Activated CD8-positive, alpha-beta T cell treated with anti-CD3 and anti-CD28 coated beads for 36 hours (primary cell): ENCODE data around the gene AANAT. TPM values are rescaled to one million over a fixed set of nuclear protein-coding genes. Genes with fewer than 3 reads are reported as not detected.

ENCODE experiments used
- ATAC-seq: fragments of 200-7000 bp; cut with Tn5 transposase; one replicate; pipeline ENCODE4 v1.10.0; 2021; ENCODE audit warnings: mild to moderate bottlenecking, moderate library complexity
- CTCF ChIA-PET: fragments of 350-600 bp; sonication (Branson Sonifier 250); formaldehyde crosslinking; loops from one replicate; lab custom pipeline; 2021; ENCODE audit warnings: antibody characterized with exemption; lab: Charles Lee
- POLR2A ChIA-PET: fragments of 350-600 bp; sonication (Branson Sonifier 250); formaldehyde crosslinking; loops from one replicate; lab custom pipeline; 2021; ENCODE audit warnings: antibody characterized with exemption; lab: Charles Lee
- DNase-seq: peaks from one replicate; pipeline ENCODE4 v3.0.0-alpha.2; 2020
- H3K27ac Mint-ChIP-seq: one replicate; pipeline ENCODE4 v1.8.0; 2021; ENCODE audit warnings: mild to moderate bottlenecking, mixed read lengths
- H3K27me3 Mint-ChIP-seq: one replicate; pipeline ENCODE4 v1.8.0; 2021; ENCODE audit warnings: mixed read lengths
- H3K36me3 Mint-ChIP-seq: one replicate; pipeline ENCODE4 v1.8.0; 2021; ENCODE audit warnings: low read depth, mixed read lengths
- H3K4me1 Mint-ChIP-seq: one replicate; pipeline ENCODE4 v1.8.0; 2021; ENCODE audit warnings: low read depth, mixed read lengths
- H3K4me3 Mint-ChIP-seq: one replicate; pipeline ENCODE4 v1.8.0; 2021; ENCODE audit warnings: mild to moderate bottlenecking, moderate library complexity, mixed read lengths
- H3K9me3 Mint-ChIP-seq: one replicate; pipeline ENCODE4 v1.8.0; 2021; ENCODE audit warnings: mixed read lengths
- intact Hi-C: fragments of 100-400 bp; cut with micrococcal nuclease; formaldehyde crosslinking; loops from one replicate; pipeline ENCODE4 v1.10.0; 2022
- total RNA-seq, 2 experiments: library from RNA; stranded (reverse); gene quantifications; one replicate each; pipeline ENCODE4 v1.2.3, GENCODE V29; 2021
- TF ChIP-seq, protein P1 (sequence below): fragments of 200-600 bp; IDR thresholded peaks from one replicate; pipeline ENCODE4 v1.8.0; 2022; ENCODE audit warnings: antibody characterized with exemption, mild to moderate bottlenecking

Gene AANAT
- total RNA-seq, 2 experiments from 2014 or later: 0.34 TPM; not detected in 1

DNA sequence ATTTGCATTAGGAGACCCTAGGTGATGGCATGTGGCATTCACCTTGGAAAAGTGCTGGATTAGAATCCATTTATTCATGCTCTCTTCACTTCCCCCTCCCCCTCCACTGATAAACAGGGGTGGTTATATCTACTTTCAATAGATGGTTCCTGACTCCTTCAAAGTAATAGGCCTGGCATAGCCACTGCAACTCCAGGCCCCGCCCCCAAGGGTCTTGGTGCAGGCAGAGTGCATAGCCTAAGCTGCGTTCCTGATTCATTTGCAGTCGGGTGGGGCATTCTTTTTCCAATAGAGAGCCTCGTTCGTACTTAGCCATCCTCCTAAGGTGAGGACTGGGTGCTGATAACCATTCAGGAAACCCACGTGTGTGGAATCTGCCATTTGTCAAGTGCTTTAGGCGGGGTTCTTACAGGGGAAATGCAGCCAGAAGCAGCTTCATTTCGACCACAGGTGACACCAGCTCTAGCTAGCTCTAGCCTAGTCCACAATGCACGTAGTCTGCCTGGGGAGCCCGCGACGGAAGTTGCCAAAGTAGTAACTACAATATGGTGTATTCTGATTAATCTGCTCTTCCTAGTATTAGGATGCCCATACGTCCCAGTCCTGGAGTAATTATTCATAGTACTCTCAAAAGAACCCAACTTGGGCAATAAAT lies 25.6 kb upstream of the AANAT start:
- ChIA-PET POLR2A (interaction anchor here (0.7 kb wide), 1 partner anchor 163 kb away, joined by 4 read pairs; no protein-coding TSS in a partner anchor), CTCF (interaction anchor here (1.0 kb wide), 1 partner anchor 43 kb away, joined by 3 read pairs; no protein-coding TSS in a partner anchor)
- Mint-ChIP-seq H3K9me3 (no peaks in the 10 kb centered on the region), H3K4me3 (no peak overlapping the region), H3K36me3 (no peaks in the 10 kb centered on the region), H3K27ac (no peak overlapping the region), H3K4me1 (peaks cover 60% of the 10 kb centered on the region), H3K27me3 (no peaks in the 10 kb centered on the region)
- ATAC-seq (no peak), DNase-seq (no peak)
- TF ChIP-seq, protein P1, sequence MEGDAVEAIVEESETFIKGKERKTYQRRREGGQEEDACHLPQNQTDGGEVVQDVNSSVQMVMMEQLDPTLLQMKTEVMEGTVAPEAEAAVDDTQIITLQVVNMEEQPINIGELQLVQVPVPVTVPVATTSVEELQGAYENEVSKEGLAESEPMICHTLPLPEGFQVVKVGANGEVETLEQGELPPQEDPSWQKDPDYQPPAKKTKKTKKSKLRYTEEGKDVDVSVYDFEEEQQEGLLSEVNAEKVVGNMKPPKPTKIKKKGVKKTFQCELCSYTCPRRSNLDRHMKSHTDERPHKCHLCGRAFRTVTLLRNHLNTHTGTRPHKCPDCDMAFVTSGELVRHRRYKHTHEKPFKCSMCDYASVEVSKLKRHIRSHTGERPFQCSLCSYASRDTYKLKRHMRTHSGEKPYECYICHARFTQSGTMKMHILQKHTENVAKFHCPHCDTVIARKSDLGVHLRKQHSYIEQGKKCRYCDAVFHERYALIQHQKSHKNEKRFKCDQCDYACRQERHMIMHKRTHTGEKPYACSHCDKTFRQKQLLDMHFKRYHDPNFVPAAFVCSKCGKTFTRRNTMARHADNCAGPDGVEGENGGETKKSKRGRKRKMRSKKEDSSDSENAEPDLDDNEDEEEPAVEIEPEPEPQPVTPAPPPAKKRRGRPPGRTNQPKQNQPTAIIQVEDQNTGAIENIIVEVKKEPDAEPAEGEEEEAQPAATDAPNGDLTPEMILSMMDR: no peak
- intact Hi-C loops: no loop called here

DNA sequence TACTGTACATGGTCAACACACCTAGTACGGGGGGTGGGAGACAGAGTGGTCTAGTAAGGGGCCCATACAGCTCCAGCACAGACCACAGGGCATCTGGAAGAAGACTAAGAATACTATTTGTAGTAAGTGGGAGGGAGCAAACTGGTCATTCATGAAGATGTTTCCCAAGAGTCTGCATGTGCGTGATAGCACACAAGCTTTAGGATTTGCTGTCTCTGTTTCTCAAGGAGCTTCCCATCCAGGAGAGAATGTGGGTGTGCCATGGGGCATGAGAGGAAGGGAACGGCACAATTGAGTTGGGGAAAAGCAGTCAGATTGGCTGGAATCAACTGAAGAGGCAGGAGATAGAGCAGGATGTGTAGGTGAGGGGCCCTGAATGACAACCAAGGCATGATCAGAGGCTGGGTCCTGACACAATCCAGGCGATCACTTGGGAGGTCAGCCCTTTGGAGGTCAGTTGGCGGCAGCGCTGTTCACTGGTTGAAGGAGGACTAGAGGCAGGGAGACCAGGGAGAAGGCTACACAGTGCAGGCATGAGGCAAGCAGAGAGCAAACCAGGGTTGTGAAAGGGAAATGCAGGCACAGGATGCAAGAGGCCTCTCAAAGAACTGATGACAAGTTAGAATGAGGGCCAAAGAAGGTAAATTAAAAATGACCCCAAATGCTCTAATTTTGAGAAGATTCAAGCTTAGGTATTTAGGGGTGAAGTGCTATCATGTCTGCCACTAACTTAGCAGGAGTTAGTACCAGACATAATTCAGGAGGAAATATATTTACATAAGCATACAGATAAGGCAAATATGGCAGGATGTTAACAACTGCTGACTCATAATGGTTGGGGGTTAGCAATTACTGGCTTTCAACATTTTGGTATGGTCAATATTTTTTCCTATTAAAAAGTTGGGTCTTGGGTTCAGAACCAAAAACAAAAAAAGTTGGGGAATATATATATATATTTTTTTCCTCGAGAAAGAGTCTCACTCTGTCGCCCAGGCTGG lies 24.8 kb upstream of the AANAT start:
- H3K9me3 Mint-ChIP-seq: no peaks in the 10 kb centered on the region
- intact Hi-C loops: no loop called here
- H3K4me3 Mint-ChIP-seq: no peak overlapping the region
- ATAC-seq (no peak), DNase-seq (no peak)
- ChIA-PET CTCF (interaction anchor here (0.8 to 1.0 kb wide), 2 partner anchors 24 to 44 kb away, joined by 3 read pairs; no protein-coding TSS in a partner anchor), POLR2A (interaction anchor here (0.7 kb wide), 1 partner anchor 164 kb away, joined by 4 read pairs; no protein-coding TSS in a partner anchor)
- no peaks in the 10 kb centered on the region for H3K27me3 Mint-ChIP-seq
- TF ChIP-seq, protein P1: no peak
- H3K4me1 Mint-ChIP-seq: peaks cover 69% of the 10 kb centered on the region
- H3K27ac Mint-ChIP-seq: no peak overlapping the region
- H3K36me3 Mint-ChIP-seq: no peaks in the 10 kb centered on the region

DNA sequence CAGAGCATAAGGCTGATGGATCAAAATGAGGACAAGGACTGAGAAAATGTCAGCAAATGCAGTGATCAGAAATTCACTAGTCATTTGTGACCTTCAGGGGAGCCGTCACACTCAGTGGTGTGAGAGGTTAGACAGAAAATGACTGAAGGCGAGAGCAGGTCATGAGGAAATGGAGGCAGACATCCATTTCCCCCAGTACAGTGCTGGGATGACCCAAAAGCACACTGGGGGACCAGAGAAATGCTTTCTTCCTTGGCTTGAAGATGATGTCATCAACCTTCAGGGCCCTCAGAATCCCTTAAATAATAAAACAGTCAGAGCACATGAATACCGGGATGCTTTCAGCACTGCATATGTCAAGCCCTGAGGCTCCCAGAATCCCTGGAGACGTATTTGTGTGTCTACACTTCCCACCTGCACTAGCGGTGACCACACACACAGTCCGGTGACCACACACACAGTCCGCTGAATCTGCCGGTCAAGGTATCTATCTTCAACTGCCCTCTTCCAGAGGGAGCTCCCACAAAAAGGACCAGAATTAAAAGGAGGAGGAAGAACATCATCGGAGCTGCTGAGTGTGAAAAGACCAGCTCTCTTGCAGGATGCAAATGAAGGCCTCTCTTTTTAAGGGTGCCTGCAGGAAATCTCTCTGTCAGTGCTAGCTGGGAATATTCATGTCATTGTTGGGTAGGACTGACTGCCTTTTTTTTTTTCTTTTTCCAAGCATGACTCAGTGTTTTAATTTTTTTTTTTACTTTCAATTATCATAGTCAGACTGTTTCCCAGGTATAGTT lies 22.7 kb upstream of the AANAT start:
- Mint-ChIP-seq H3K27ac (no peak overlapping the region), H3K4me1 (peaks cover 78% of the 10 kb centered on the region), H3K4me3 (no peak overlapping the region), H3K9me3 (no peaks in the 10 kb centered on the region), H3K36me3 (no peaks in the 10 kb centered on the region), H3K27me3 (no peaks in the 10 kb centered on the region)
- CTCF ChIA-PET: interaction anchor here (0.7 to 1.9 kb wide), 7 partner anchors 9 to 1055 kb away, joined by 3 to 8 read pairs (median 3); partner anchors contain the start of gene PRPSAP1
- ATAC-seq (peak; percentile 11), DNase-seq (no peak)
- POLR2A ChIA-PET: interaction anchor here (0.6 kb wide), 1 partner anchor 228 kb away, joined by 3 read pairs; no protein-coding TSS in a partner anchor
- intact Hi-C loops: no loop called here
- TF ChIP-seq, protein P1: no peak

DNA sequence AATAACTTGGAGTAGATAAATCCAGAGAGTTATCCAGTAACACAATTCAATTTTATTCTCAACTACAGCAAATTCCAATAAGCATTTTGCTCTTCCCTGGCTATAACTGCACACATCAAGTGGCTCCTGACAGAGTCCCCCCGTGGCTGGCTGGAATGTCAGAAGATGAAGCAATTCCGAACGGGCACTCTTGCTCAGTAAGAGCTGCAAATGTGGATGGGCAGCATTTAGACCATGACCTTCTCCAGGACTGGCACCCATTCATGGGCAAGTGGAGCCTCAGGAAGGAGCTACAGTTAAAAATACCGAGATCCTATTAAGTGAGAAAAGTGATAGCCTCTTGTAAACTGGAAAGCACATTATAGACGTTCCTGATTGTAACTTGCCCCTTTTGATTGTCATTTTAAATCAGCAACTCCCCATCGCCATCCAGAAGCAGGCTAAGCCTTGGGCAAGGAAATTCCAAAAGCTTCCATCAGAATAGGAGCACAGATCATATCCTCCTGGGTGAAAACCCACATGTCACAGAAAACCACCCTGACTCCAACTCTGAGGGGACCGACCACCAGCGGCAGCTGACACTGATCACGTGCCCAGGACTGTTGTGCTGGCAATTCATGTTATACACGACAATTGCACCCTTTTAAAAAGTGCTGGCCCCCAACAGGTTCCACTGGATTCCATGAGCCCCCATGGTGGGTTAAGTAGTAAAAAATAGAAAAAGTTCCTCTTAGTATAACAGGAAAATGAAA lies 21.5 kb upstream of the AANAT start:
- DNase-seq: no peak
- intact Hi-C loops: no loop called here
- ChIA-PET POLR2A (interaction anchor here (1.1 kb wide), 1 partner anchor 29 kb away, joined by 3 read pairs; no protein-coding TSS in a partner anchor), CTCF (interaction anchor here (0.7 to 1.9 kb wide), 6 partner anchors 10 to 92 kb away, joined by 3 to 8 read pairs (median 3); partner anchors contain the start of gene PRPSAP1)
- H3K27me3 Mint-ChIP-seq: no peaks in the 10 kb centered on the region
- no peak overlapping the region for H3K4me3 Mint-ChIP-seq
- H3K27ac Mint-ChIP-seq: no peak overlapping the region
- no peaks in the 10 kb centered on the region for H3K9me3 Mint-ChIP-seq
- H3K36me3 Mint-ChIP-seq: no peaks in the 10 kb centered on the region
- TF ChIP-seq, protein P1: no peak
- peaks cover 83% of the 10 kb centered on the region for H3K4me1 Mint-ChIP-seq
- no peak for ATAC-seq
